Activated B cell treated with CpG ODN at 0.5 μM for 24 hours (primary cell): ENCODE data around the gene PFN4. TPM values are rescaled to one million over a fixed set of nuclear protein-coding genes. Genes with fewer than 3 reads are reported as not detected.

Source experiments
- ATAC-seq: fragments of 200-7000 bp; cut with Tn5 transposase; one replicate; pipeline ENCODE4 v1.10.0; 2021; ENCODE audit warnings: low read depth, mild to moderate bottlenecking, moderate library complexity
- CTCF ChIA-PET: fragments of 350-600 bp; sonication (Branson Sonifier 250); formaldehyde crosslinking; loops from one replicate; lab custom pipeline; 2021; ENCODE audit warnings: antibody characterized with exemption; lab: Charles Lee
- POLR2A ChIA-PET: fragments of 350-600 bp; sonication (Branson Sonifier 250); formaldehyde crosslinking; loops from one replicate; lab custom pipeline; 2021; ENCODE audit warnings: antibody characterized with exemption; lab: Charles Lee
- DNase-seq: peaks from one replicate; pipeline ENCODE4 v3.0.0; 2022
- H3K27ac Mint-ChIP-seq: one replicate; pipeline ENCODE4 v1.8.0; 2020; ENCODE audit warnings: mixed read lengths
- H3K27me3 Mint-ChIP-seq: one replicate; pipeline ENCODE4 v1.8.0; 2021; ENCODE audit warnings: mixed read lengths
- H3K36me3 Mint-ChIP-seq: one replicate; pipeline ENCODE4 v1.8.0; 2021; ENCODE audit warnings: low read depth, mixed read lengths
- H3K4me1 Mint-ChIP-seq: one replicate; pipeline ENCODE4 v1.8.0; 2021; ENCODE audit warnings: mixed read lengths
- H3K4me3 Mint-ChIP-seq: one replicate; pipeline ENCODE4 v1.8.0; 2020; ENCODE audit warnings: mild to moderate bottlenecking, mixed read lengths
- H3K9me3 Mint-ChIP-seq: one replicate; pipeline ENCODE4 v1.8.0; 2020; ENCODE audit warnings: mixed read lengths
- CTCF ChIP-seq: fragments of 200-600 bp; IDR thresholded peaks from one replicate; pipeline ENCODE4 v1.8.0; 2022; ENCODE audit warnings: antibody characterized with exemption, mild to moderate bottlenecking
- intact Hi-C: fragments of 100-400 bp; cut with micrococcal nuclease; formaldehyde crosslinking; loops from one replicate; pipeline ENCODE4 v1.15.1; 2024
- total RNA-seq: library from RNA; stranded (reverse); gene quantifications from 2 replicates; pipeline ENCODE4 v1.2.3, GENCODE V29; 2022

Gene PFN4
- total RNA-seq, 1 donor from 2014 or later = 0.60 TPM

- no peaks in the 10 kb centered on the region for H3K27me3 Mint-ChIP-seq
- no peak for TF ChIP-seq CTCF
- H3K4me3 Mint-ChIP-seq = no peak overlapping the region
- H3K9me3 Mint-ChIP-seq = peaks cover 7% of the 10 kb centered on the region
- CTCF ChIA-PET = interaction anchor here (1.1 to 1.5 kb wide), 2 partner anchors 79 to 338 kb away, joined by 4 to 7 read pairs; no protein-coding TSS in a partner anchor
- peaks cover 16% of the 10 kb centered on the region for H3K36me3 Mint-ChIP-seq
- POLR2A ChIA-PET = no interaction called here
- DNase-seq = no peak
- ATAC-seq = no peak
- H3K27ac Mint-ChIP-seq = no peak overlapping the region
- H3K4me1 Mint-ChIP-seq = peaks cover 12% of the 10 kb centered on the region
- intact Hi-C loops = no loop called here
Observed at GRCh38 chr2:24163186-24163585, 40.1 kb upstream of the PFN4 start.

GRCh38 chr2:24162494-24162893 lies 39.4 kb upstream of the PFN4 start:
- Mint-ChIP-seq H3K27ac (no peak overlapping the region), H3K4me3 (no peak overlapping the region), H3K36me3 (peaks cover 16% of the 10 kb centered on the region), H3K9me3 (peaks cover 7% of the 10 kb centered on the region), H3K27me3 (no peaks in the 10 kb centered on the region), H3K4me1 (peaks cover 12% of the 10 kb centered on the region)
- no peak for DNase-seq
- CTCF ChIA-PET = interaction anchor here (1.1 kb wide), 1 partner anchor 338 kb away, joined by 5 read pairs; no protein-coding TSS in a partner anchor
- ATAC-seq = no peak
- no peak for TF ChIP-seq CTCF
- intact Hi-C loops = no loop called here
- POLR2A ChIA-PET = no interaction called here

GRCh38 chr2:24160761-24161160 lies 37.6 kb upstream of the PFN4 start:
- ChIA-PET POLR2A (no interaction called here), CTCF (no interaction called here)
- Mint-ChIP-seq H3K4me1 (peaks cover 12% of the 10 kb centered on the region), H3K9me3 (peaks cover 7% of the 10 kb centered on the region), H3K27ac (no peak overlapping the region), H3K36me3 (peaks cover 18% of the 10 kb centered on the region), H3K27me3 (no peaks in the 10 kb centered on the region), H3K4me3 (no peak overlapping the region)
- intact Hi-C loops = no loop called here
- TF ChIP-seq CTCF = no peak
- no peak for ATAC-seq
- no peak for DNase-seq

GRCh38 chr2:24159708-24160107 lies 36.6 kb upstream of the PFN4 start:
- ChIA-PET CTCF (no interaction called here), POLR2A (no interaction called here)
- no peak overlapping the region for H3K27ac Mint-ChIP-seq
- intact Hi-C loops = loop anchor here (10.0 kb wide), 1 partner anchor 145 kb away; the partner anchor contains the start of gene MFSD2B
- TF ChIP-seq CTCF = no peak
- H3K27me3 Mint-ChIP-seq = no peaks in the 10 kb centered on the region
- no peak overlapping the region for H3K4me3 Mint-ChIP-seq
- peaks cover 7% of the 10 kb centered on the region for H3K9me3 Mint-ChIP-seq
- peaks cover 20% of the 10 kb centered on the region for H3K36me3 Mint-ChIP-seq
- DNase-seq (no peak), ATAC-seq (no peak)
- H3K4me1 Mint-ChIP-seq = peaks cover 8% of the 10 kb centered on the region

GRCh38 chr2:24158131-24158530 lies 35.0 kb upstream of the PFN4 start:
- TF ChIP-seq CTCF = no peak
- peaks cover 7% of the 10 kb centered on the region for H3K9me3 Mint-ChIP-seq
- CTCF ChIA-PET = no interaction called here
- no peaks in the 10 kb centered on the region for H3K4me1 Mint-ChIP-seq
- DNase-seq (no peak), ATAC-seq (no peak)
- H3K27ac Mint-ChIP-seq = no peak overlapping the region
- H3K27me3 Mint-ChIP-seq = no peaks in the 10 kb centered on the region
- intact Hi-C loops = loop anchor here (10.0 kb wide), 1 partner anchor 143 kb away; the partner anchor contains the start of gene MFSD2B
- H3K4me3 Mint-ChIP-seq = no peak overlapping the region
- H3K36me3 Mint-ChIP-seq = peaks cover 21% of the 10 kb centered on the region
- POLR2A ChIA-PET = no interaction called here
